Esophagus muscularis mucosa (tissue), 3 donors: ENCODE results near the gene BRMS1L.
A peak's percentile ranks its signal among the peaks of the same experiment; 100 is the strongest.

ENCODE experiments used
- POLR2A ChIP-seq: fragments of 450-650 bp; IDR thresholded peaks from one replicate; pipeline ENCODE4 v1.6.1; 2017; ENCODE audit warnings: antibody characterized with exemption, moderate library complexity, mild to moderate bottlenecking, low read depth
- POLR2AphosphoS5 ChIP-seq, 2 donors: sonication (generic); formaldehyde crosslinking; IDR thresholded peaks; one replicate each; pipeline ENCODE4 v1.6.1; 2017; ENCODE audit warnings: antibody characterized with exemption in 2 of 2
- TF ChIP-seq, protein P1 (sequence below), 3 experiments: fragments of 200-600 bp in 2 of 3; fragments of 450-650 bp in 1 of 3; sonication (generic) in 2 of 3; IDR thresholded peaks; one replicate each; pipeline ENCODE4 v1.5.1; 2017 to 2019; ENCODE audit warnings: antibody characterized with exemption in 3 of 3, mild to moderate bottlenecking in 2 of 3, moderate library complexity in 1 of 3

DNA sequence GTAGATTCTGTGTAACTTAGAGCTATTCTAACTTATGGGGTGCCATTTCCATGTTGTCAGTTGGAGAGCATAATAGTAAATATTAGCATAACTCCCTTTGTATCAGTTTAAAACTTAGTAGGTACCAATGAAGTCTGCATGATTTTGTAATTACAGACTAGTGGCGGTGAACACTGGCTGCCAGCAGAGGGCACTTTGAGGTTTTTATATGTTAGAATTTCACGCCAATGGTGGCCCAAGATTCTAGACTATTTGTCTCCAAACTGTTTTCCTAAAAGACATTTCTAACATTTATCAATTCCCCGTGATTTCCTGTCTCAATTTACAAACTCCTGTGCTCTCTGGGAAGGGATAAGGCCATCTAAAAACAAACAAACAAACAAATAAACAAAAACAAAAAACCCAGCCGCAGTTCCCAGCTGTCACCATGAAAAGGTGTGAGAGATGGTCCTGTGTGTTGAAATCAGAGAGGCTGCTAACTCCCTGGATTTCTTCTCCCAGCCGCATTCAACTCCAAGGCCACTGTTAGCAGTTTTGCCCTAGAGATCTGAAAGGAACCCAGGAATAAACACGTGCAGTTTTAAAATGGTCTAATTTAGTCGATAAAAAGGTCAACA, 57.6 kb downstream of the BRMS1L start:
- TF ChIP-seq, protein P1, sequence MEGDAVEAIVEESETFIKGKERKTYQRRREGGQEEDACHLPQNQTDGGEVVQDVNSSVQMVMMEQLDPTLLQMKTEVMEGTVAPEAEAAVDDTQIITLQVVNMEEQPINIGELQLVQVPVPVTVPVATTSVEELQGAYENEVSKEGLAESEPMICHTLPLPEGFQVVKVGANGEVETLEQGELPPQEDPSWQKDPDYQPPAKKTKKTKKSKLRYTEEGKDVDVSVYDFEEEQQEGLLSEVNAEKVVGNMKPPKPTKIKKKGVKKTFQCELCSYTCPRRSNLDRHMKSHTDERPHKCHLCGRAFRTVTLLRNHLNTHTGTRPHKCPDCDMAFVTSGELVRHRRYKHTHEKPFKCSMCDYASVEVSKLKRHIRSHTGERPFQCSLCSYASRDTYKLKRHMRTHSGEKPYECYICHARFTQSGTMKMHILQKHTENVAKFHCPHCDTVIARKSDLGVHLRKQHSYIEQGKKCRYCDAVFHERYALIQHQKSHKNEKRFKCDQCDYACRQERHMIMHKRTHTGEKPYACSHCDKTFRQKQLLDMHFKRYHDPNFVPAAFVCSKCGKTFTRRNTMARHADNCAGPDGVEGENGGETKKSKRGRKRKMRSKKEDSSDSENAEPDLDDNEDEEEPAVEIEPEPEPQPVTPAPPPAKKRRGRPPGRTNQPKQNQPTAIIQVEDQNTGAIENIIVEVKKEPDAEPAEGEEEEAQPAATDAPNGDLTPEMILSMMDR (IDR thresholded peaks at IDR 0.05), result peak in 2 of 3 experiments; percentile 48 to 59
- TF ChIP-seq POLR2AphosphoS5 (IDR thresholded peaks at IDR 0.05), result no peak
- TF ChIP-seq POLR2A, result no peak
